ENCODE measurements around the gene CREBRF.
"Not testable (repeated sequence)": the region's sequence is repeated elsewhere in the genome, so short reads cannot be mapped to it uniquely, and the experiment has no call there.

Gene CREBRF

DNA sequence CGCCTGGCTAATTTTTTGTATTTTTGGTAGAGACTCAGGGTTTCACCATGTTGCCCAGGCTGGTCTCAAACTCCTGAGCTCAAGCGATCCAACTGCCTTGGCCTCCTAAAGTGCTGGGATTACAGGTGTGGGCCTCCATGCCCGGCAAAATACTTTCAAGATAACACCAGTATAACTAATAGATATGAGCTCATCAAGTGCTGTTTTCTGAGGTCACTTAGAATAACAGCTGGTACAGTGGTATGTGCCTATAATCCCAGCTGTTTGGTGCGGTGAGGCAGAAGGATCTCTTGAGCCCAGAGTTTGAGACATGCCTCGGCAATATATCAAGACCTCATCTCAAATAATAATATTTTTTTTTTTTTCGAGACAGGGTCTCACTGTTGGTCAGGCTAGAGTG is 30.5 kb upstream of the CREBRF start:
- DNase-seq (ENCODE audit: low read depth, low spot score): no peak
- Histone ChIP-seq H3K27me3 (ENCODE audit: insufficient read depth, insufficient read length) (no peaks in the 10 kb centered on the region), H3K9me3 (ENCODE audit: insufficient read depth, low read length) (no peaks in the 10 kb centered on the region), H3K36me3 (ENCODE audit: insufficient read depth, insufficient read length, low read length) (peaks cover 16% of the 10 kb centered on the region), H3K4me3 (ENCODE audit: insufficient read length, low read depth) (no peak overlapping the region), H3K9ac (ENCODE audit: insufficient read length, low read depth) (no peak overlapping the region), H3K4me1 (ENCODE audit: insufficient read depth, insufficient read length) (peaks cover 2% of the 10 kb centered on the region)
- no peak for TF ChIP-seq ZNF274 (IDR thresholded peaks at IDR 0.05; ENCODE audit: low read depth, low read length)
- TF ChIP-seq SUZ12 (IDR thresholded peaks at IDR 0.05; ENCODE audit: extremely low read depth, insufficient read depth, insufficient read length): no peak
- no peak for TF ChIP-seq YY1 (IDR thresholded peaks at IDR 0.05; ENCODE audit: insufficient read depth, insufficient read length)

DNA sequence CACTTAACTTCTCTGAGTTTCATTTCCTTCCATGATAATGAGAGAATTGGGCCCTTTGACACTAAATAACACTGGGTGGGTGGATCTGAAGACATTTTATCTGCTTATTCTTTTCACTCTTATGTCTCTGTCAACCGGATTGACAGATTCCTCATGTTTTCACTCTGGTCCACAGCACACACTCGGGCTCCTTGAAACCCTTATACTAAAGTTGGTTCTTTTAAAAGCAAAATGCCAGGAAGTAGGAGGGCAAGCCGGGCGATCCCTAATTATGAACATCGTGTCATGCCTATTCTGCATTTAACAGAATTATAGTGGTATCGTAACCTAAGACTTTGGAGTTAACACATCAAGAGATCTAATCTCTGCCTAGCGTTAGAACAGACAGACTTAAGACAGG is 28.2 kb upstream of the CREBRF start:
- Histone ChIP-seq H3K4me1 (ENCODE audit: insufficient read depth, insufficient read length) (peaks cover 2% of the 10 kb centered on the region), H3K9me3 (ENCODE audit: insufficient read depth, low read length) (no peaks in the 10 kb centered on the region), H3K9ac (ENCODE audit: insufficient read length, low read depth) (no peak overlapping the region), H3K27me3 (ENCODE audit: insufficient read depth, insufficient read length) (no peaks in the 10 kb centered on the region), H3K4me3 (ENCODE audit: insufficient read length, low read depth) (no peak overlapping the region), H3K36me3 (ENCODE audit: insufficient read depth, insufficient read length, low read length) (peaks cover 5% of the 10 kb centered on the region)
- no peak for DNase-seq (ENCODE audit: low read depth, low spot score)
- TF ChIP-seq ZNF274 (IDR thresholded peaks at IDR 0.05; ENCODE audit: low read depth, low read length): no peak
- no peak for TF ChIP-seq YY1 (IDR thresholded peaks at IDR 0.05; ENCODE audit: insufficient read depth, insufficient read length)
- TF ChIP-seq SUZ12 (IDR thresholded peaks at IDR 0.05; ENCODE audit: extremely low read depth, insufficient read depth, insufficient read length): no peak

DNA sequence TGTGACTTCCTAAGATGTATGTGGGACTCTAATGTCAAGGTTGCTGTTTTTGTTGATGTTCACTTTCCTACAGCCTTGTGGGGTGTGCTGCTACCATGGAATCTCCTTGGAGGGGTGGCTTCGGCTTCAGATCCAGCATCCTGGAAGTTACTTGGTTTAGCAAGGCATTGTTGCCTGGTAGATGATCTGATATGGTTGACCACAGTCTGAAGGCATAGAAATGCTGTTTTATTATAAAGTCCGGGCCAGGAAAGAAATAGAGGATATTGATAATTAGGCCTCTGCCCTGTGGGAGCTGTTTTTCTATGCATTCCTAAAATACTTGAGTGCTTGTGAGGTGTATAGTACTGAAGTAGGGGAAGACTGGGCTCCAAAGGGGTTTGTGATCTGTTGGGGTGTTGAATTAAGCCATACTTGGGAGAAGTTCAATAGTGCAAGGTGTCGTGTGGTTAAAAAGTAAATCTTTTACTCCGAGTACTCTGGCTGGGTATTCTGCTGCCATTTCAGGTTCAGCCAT is 27.3 kb upstream of the CREBRF start:
- Histone ChIP-seq H3K4me3 (ENCODE audit: insufficient read length, low read depth) (no peak overlapping the region), H3K4me1 (ENCODE audit: insufficient read depth, insufficient read length) (no peaks in the 10 kb centered on the region), H3K27me3 (ENCODE audit: insufficient read depth, insufficient read length) (no peaks in the 10 kb centered on the region), H3K9ac (ENCODE audit: insufficient read length, low read depth) (no peak overlapping the region), H3K36me3 (ENCODE audit: insufficient read depth, insufficient read length, low read length) (peaks cover 7% of the 10 kb centered on the region), H3K9me3 (ENCODE audit: insufficient read depth, low read length) (no peaks in the 10 kb centered on the region)
- no peak for DNase-seq (ENCODE audit: low read depth, low spot score)
- TF ChIP-seq SUZ12 (IDR thresholded peaks at IDR 0.05; ENCODE audit: extremely low read depth, insufficient read depth, insufficient read length) (no peak), ZNF274 (IDR thresholded peaks at IDR 0.05; ENCODE audit: low read depth, low read length) (no peak), YY1 (IDR thresholded peaks at IDR 0.05; ENCODE audit: insufficient read depth, insufficient read length) (no peak)

DNA sequence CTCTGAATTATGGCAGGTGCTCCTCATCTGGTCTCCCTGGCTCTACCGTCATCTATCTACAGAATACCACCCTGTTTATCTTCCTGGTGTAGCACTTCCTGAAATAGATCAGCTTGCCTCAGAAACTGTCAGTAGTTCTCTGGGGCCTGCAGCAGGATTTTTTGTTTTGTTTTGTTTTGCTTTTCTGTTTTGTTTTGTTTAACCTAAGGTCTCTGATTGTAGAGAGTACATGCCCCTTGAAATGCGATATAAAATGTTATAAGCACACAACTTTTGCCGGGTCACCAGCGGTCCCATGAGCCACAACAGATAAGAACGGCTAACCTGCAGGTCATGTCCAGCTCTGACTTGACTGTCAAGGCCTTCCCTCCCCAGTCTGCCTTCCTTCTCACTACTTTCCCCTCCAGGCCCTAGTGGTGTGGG is 26.6 kb upstream of the CREBRF start:
- H3K9me3 ChIP-seq (ENCODE audit: insufficient read depth, low read length): no peaks in the 10 kb centered on the region
- H3K36me3 ChIP-seq (ENCODE audit: insufficient read depth, insufficient read length, low read length): peaks cover 11% of the 10 kb centered on the region
- DNase-seq (ENCODE audit: low read depth, low spot score): no peak
- H3K9ac ChIP-seq (ENCODE audit: insufficient read length, low read depth): no peak overlapping the region
- no peak overlapping the region for H3K4me3 ChIP-seq (ENCODE audit: insufficient read length, low read depth)
- TF ChIP-seq SUZ12 (IDR thresholded peaks at IDR 0.05; ENCODE audit: extremely low read depth, insufficient read depth, insufficient read length) (no peak), ZNF274 (IDR thresholded peaks at IDR 0.05; ENCODE audit: low read depth, low read length) (no peak), YY1 (IDR thresholded peaks at IDR 0.05; ENCODE audit: insufficient read depth, insufficient read length) (no peak)
- no peaks in the 10 kb centered on the region for H3K4me1 ChIP-seq (ENCODE audit: insufficient read depth, insufficient read length)
- no peaks in the 10 kb centered on the region for H3K27me3 ChIP-seq (ENCODE audit: insufficient read depth, insufficient read length)

DNA sequence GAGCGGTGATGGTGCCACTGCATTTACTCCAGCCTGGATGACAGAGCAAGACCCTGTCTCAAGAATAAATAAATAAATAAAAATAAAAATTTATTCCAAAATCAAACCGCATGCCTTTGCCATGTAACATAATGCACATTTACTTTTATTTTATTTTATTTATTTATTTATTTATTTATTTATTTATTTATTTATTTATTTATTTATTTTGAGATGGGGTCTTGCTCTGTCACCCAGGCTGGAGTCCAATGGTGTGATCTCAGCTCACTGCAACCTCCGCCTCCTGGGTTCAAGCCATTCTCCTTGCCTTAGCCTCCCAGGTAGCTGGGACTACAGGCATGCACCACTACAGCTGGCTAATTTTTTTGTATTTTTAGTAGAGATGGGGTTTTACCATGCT is 24.1 kb upstream of the CREBRF start:
- not testable (repeated sequence) for DNase-seq (ENCODE audit: low read depth, low spot score); H3K4me3 ChIP-seq (ENCODE audit: insufficient read length, low read depth); H3K9ac ChIP-seq (ENCODE audit: insufficient read length, low read depth); H3K9me3 ChIP-seq (ENCODE audit: insufficient read depth, low read length); H3K27me3 ChIP-seq (ENCODE audit: insufficient read depth, insufficient read length); H3K4me1 ChIP-seq (ENCODE audit: insufficient read depth, insufficient read length)
- peaks cover 16% of the 10 kb centered on the region for H3K36me3 ChIP-seq (ENCODE audit: insufficient read depth, insufficient read length, low read length)

DNA sequence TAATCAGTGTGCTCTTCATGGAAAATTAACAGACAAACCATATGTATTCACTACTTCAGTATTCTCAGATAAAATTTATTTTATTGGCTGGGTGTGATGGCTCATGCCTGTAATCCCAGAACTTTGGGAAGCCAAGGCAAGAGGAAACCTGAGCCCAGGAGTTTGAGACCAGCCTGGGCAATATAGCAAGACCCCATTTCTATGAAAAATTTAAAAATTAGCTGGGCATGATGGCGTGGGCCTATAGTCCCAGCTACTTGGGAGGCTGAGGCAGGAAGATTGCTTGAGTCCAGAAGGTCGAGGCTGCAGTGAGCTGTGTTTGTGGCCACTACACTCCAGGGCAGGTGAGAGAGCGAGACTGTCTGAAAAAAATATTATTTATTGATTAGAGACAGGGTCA is 23.4 kb upstream of the CREBRF start:
- H3K4me1 ChIP-seq (ENCODE audit: insufficient read depth, insufficient read length): no peaks in the 10 kb centered on the region
- no peak for TF ChIP-seq SUZ12 (IDR thresholded peaks at IDR 0.05; ENCODE audit: extremely low read depth, insufficient read depth, insufficient read length)
- TF ChIP-seq YY1 (IDR thresholded peaks at IDR 0.05; ENCODE audit: insufficient read depth, insufficient read length): no peak
- TF ChIP-seq ZNF274 (IDR thresholded peaks at IDR 0.05; ENCODE audit: low read depth, low read length): no peak
- no peaks in the 10 kb centered on the region for H3K9me3 ChIP-seq (ENCODE audit: insufficient read depth, low read length)
- H3K4me3 ChIP-seq (ENCODE audit: insufficient read length, low read depth): no peak overlapping the region
- H3K36me3 ChIP-seq (ENCODE audit: insufficient read depth, insufficient read length, low read length): peaks cover 16% of the 10 kb centered on the region
- no peaks in the 10 kb centered on the region for H3K27me3 ChIP-seq (ENCODE audit: insufficient read depth, insufficient read length)
- no peak overlapping the region for H3K9ac ChIP-seq (ENCODE audit: insufficient read length, low read depth)
- DNase-seq (ENCODE audit: low read depth, low spot score): no peak

DNA sequence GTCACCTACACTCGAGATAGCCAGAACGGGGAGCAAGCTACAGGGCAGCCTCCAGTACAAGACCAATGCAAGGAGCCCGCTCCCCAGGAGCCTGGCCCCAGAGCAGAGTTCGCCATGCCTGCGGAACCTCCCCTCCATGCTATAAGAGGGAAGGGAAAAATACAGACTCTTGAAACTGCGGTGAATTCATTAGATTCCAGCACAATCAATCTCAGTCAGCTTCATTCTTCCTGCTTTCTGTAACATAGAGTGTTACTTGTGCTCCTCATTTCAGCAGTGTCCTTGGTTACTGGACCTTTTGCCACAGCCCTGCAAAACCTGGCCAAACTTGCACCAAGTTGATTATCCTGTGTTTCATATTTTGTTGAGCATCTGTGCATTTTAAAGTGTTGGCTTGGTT is 22.2 kb upstream of the CREBRF start:
- Histone ChIP-seq H3K9ac (ENCODE audit: insufficient read length, low read depth) (no peak overlapping the region), H3K36me3 (ENCODE audit: insufficient read depth, insufficient read length, low read length) (peaks cover 16% of the 10 kb centered on the region), H3K4me3 (ENCODE audit: insufficient read length, low read depth) (no peak overlapping the region), H3K9me3 (ENCODE audit: insufficient read depth, low read length) (no peaks in the 10 kb centered on the region), H3K4me1 (ENCODE audit: insufficient read depth, insufficient read length) (no peaks in the 10 kb centered on the region), H3K27me3 (ENCODE audit: insufficient read depth, insufficient read length) (no peaks in the 10 kb centered on the region)
- no peak for DNase-seq (ENCODE audit: low read depth, low spot score)
- TF ChIP-seq SUZ12 (IDR thresholded peaks at IDR 0.05; ENCODE audit: extremely low read depth, insufficient read depth, insufficient read length) (no peak), YY1 (IDR thresholded peaks at IDR 0.05; ENCODE audit: insufficient read depth, insufficient read length) (no peak), ZNF274 (IDR thresholded peaks at IDR 0.05; ENCODE audit: low read depth, low read length) (no peak)
